Activated T-cell treated with anti-CD3 and anti-CD28 coated beads for 4 hours (primary cell): ENCODE results near the gene ARMC8.

Experiments
- DNase-seq: peaks from one replicate; pipeline ENCODE4 v3.0.0-alpha.2; 2020

The ARMC8 gene

DNA sequence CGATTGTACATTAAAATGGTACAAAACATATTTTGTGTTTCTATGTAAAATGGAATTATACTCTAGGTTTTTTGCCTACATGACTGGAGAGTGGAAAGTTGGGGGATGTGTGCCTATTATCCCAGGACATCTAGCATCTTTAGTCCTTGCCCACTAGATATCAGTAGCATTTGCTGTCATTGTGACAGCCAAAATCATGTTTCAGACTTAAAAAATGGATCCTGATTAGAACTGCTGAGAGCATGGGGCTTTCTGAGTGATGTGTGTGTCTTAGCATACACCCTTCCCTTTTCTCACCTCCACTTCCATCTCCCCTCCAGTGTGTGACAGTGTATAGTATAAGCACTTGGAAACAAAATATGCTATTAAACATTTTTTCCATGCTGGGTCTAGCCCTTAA lies 13.3 kb downstream of the ARMC8 start:
- DNase-seq, result no peak

DNA sequence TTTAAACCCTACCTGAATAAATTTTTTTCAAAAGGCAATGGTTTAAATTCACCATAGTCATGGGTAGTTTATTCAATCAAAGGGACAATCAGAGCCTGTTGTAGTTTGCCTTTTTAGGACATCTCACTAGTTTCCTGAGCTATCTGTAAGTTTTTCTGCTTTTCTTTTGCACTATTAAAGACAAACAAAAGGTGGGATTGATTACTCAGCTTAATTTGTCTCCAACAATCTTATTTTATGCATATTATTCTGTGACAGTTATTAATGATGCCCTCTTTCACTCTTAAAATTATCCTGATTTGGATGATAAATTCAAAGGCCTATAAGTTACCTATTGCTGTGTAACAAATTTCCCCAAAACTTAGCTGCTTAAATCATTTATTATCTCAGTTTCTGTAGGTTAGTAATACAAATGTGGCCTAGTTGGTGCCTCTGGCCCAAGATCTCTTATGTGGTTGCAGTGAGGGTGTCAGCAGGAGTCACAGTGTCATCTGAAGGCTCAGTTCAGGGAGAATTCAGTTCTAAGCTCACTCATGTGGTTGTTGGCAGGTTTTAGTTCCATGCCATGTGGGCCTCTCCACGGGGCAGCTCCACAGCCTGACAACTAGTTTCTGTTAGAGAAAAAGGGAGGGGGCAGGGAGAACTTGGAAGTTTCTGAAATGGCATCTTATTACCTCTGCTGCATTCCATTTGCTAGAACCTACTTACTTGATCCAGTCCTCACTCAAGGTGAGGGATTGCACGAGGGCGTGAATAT lies 16.0 kb downstream of the ARMC8 start:
- DNase-seq, result no peak

DNA sequence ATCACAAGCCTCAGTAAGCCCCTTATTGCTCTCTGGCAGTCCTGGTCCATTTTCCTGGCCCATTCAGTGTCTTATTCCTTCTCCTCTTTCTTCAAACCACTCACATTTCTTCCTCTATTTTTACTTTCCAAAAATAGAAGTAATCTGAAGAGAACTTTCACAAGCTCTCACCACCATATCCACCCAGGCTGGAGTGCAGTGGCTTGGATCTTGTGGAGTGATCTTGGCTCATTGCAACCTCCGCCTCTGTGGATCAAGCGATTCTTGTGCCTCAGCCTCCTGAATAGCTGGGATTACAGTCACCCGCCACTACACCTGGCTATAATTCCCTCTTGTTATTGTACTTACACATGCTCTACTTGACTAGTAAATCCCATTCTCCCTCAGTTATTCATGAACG lies 16.8 kb downstream of the ARMC8 start:
- no peak for DNase-seq

DNA sequence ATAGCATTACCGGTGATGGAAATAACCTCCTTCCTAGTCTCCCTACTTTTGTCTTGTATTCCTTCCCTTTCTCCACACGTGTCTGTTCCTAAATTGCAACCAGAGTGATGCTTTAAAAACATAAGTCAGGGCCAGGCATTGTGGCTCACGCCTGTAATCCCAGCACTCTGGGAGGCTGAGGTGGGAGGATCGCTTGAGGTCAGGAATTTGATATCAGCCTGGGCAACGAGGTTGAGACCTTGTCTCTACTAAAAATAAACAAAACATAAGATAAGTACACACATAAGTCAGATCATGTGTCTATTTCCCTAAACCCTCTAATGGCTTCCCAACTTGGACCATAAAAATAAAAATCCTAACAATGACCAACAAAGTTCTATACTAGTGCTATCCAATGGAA lies 18.4 kb downstream of the ARMC8 start:
- no peak for DNase-seq

DNA sequence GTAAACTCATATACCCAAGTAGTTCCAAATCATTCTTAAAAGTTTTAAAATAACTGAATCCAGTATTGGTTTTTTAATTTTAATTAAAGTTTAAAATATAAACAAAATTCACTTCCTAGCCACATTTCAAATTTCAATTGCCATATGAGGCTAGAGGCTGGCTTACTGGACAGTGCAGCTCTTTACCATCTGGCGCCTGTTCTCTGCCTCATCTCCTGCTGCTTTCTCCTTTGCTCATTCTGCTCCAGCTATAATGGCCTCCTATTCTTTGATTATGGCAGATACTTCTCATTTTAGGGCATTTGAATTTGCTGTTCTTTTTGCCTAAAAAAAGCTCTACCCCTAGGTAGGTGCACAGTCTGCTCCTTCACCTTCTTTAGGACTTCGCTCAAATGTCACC lies 19.1 kb downstream of the ARMC8 start:
- DNase-seq, result no peak

DNA sequence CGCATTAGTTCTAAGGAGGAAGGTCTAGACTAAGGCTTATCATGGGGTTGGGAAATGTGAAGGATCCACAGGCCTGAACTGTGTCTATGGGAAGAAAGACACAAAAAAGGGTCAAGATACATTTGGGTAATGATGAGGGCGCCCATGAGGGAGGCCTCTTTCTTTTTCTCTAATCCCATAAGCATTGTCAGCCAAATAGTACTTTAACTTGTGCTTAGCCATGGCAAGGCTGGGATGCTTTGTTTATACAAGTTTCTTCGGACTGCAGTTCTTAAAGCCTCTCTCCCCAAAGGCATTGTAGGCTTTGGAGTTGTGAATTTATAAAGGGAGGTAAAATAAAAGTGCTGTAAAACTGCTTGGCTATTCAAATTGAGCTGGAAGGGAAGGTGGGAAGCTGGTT lies 23.4 kb downstream of the ARMC8 start:
- no peak for DNase-seq

DNA sequence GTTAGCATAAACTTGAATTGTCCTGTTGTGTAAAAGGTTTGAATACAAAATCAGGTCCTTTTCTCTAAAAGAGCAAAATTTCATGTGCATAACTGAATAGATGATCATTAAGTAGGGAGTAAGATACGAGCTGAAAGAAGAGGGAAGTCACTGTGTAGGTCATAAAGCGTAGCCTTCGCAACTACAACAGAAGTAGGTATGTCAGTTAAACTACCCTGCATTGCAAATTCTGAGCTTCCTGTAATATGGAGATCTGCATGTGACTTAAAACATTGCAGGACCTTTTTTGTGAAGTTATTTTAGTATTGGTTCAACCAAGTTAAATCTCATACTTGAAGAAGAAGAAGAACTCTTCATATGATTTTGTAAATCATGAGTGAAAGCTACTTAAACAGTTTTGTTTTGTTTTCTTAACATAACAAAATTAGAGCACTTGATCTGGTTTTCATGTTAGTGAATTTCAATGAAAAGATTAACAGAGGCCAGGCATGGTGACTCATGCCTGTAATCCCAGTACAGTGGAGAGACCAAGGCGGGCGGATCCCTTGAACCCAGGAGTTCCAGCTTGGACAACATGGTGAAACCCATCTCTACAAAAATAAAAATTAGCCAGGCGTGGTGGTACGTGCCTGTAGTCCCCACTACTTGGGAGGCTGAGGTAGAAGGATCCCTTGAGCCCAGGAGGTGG lies 26.4 kb downstream of the ARMC8 start:
- DNase-seq, result no peak

DNA sequence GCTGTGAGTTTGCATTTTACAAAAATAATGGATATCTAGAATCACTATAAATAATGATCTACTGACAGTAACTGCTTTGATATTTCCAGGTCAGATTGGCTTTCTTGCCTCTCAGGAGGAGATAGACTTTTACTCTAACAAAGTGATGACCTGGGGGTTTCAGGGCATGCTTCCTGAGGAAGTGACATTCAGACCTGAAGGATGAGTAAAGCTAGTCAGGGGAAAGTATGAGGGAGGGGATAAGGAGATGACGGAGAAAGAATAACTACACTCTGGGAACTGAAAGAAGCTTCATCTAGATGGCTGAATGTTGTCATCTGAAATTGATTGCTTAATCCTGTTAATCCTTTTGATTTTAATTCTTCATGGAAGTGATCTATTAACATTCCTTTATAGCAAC lies 32.2 kb downstream of the ARMC8 start:
- no peak for DNase-seq

DNA sequence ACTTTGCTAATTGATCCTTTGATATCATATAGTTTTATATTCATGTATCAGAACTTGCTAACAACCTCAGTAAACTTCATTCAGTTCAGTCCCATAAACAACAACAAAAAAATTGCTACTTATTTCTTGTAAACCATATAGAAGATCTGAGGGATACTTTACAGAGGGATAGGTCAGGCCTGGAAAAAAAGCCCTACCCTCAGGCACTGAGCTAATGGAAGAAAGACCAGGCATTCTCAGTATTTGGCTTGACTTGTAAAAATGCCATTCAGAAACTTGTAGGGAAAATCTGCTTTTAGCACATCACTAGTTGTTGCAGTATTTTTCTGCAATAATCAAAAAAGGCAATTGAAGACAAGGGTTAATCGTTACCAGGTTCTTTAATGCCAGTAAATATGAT lies 33.1 kb downstream of the ARMC8 start:
- no peak for DNase-seq

DNA sequence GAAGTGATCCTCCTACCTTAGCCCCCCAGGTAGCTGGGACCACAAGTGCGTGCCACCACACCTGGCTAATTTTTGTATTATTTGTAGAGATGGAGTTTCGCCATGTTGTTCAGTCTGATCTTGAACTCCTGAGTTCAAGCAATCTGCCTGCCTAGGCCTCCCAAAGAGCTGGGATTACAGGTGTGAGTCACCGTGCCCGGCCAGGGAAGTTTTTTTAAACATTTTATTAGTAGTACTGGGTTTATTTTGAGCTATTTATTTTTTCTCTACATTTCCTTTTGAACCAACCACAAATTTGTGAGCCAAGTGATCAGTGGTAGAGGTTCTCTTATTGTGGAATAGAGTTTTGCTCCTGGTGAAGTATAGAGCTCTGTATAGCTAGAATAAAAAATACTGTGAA lies 33.7 kb downstream of the ARMC8 start:
- DNase-seq, result no peak

DNA sequence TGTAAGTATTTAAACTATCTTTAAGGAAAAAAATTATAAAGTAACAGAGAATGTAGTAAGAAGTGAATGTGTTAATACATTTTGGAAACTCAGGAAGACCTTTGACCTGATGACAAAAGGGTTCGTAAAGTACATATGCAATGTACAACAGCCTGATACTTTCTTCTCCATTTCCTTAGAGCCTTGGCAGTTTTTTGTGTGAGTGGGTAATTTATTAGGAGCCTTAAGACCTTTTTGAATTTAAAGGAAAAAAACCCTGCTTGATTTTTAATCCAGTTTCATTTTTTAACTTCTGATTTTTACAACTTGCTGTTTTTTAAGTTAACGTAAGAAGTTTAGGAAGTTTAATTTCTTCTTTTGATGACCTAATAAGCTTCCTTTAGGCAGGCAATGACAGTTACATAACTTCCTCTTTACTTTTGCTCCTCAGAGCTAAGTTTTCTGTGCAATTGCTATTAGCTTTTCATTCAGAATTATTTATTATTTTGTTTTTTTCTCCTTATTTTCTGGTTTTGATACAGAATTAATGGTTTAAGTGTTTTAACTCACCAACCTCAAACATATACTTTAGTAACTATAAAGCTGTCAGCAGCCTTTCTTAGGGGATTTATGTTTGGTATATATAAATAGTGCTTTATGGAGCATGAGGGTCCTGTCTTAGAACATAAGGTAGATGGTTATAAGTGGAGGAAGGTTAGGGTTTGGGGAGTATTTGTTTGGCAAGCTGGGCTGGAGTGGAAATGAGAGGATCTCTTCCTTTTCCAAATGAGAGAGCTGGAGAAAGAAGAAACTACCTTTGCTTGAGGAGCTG lies 35.2 kb downstream of the ARMC8 start:
- DNase-seq, result no peak

DNA sequence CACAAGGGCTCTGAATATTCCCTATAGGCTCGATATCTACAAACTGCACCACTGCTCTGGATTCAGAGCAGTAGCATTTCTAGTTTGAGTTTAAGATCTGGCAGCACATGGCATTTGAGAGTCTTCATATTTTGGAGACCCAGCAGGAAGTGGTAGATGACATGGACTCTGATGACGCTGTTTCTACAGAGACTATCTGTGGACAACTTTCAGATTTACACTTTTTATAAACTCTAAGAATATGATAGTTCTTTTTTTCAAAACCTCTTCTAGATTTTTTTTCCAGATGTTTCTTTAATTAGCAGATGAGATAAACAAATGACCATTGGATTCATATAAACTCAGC lies 35.8 kb downstream of the ARMC8 start:
- no peak for DNase-seq

DNA sequence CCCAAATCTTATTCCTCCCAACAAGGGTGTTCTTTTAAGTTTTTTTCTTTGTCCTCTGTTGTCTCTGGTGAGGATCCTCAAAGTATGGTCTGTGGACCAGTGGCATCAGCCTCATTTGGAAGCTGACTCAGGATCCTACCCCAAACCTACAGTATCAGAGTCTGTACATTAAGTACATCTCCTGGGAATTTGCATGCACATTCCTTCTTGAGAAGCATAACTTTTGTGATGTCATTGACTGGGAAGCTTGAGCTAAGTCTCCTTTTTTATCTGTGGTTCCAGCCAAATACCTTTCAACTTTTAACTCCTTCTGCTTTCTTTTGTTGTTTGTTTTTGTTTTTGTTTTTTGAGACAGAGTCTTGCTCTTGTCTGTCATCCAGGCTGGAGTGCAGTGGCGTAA lies 40.5 kb downstream of the ARMC8 start:
- DNase-seq, result no peak

DNA sequence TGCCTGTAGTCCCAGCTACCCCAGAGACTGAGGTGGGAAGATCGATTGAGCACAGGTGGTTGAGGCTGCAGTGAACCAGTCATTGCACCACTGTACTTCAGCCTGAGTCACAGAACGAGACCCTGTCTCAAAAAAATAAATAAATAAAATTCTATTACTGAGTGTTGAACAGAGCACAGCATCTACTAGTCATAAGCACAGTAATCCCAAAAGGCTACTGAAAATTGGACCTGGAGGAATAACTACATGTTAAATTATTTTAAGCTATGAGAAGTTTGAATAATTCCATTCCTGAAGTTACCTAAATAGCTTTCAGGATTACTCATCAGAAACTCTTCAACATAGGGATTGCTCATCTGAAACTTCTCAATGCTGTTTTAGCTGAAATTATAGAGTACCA lies 43.4 kb downstream of the ARMC8 start:
- no peak for DNase-seq

DNA sequence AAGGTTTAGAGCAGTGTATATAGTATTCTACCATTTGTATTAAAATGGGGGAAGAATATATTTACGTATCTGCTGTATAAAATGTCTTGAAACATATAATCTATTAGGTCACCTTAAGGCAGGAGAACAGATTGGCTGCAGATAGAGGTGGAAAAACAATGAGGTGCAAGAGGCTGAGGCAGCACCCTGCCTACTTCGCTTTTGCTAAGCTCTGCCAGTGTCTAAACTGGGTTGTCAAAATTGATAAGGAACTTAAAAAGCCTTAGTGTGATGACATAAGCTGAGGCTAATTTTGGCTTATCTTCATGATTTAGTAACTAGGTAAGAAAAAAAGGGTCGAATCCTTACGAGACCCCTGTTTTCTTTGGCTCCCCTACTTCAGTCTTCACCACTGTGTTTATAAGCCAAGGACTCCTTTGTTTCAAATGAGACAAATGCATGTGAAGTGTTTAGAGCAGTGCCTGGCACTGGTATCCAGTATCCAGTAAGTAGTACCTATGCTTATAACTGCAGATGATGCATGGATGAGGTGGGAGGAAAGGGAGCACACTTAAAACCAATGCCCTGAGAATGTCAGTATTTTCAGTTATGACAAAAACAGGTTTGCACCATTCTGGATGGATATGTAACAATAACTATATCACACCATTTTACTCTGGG lies 45.7 kb downstream of the ARMC8 start:
- no peak for DNase-seq

DNA sequence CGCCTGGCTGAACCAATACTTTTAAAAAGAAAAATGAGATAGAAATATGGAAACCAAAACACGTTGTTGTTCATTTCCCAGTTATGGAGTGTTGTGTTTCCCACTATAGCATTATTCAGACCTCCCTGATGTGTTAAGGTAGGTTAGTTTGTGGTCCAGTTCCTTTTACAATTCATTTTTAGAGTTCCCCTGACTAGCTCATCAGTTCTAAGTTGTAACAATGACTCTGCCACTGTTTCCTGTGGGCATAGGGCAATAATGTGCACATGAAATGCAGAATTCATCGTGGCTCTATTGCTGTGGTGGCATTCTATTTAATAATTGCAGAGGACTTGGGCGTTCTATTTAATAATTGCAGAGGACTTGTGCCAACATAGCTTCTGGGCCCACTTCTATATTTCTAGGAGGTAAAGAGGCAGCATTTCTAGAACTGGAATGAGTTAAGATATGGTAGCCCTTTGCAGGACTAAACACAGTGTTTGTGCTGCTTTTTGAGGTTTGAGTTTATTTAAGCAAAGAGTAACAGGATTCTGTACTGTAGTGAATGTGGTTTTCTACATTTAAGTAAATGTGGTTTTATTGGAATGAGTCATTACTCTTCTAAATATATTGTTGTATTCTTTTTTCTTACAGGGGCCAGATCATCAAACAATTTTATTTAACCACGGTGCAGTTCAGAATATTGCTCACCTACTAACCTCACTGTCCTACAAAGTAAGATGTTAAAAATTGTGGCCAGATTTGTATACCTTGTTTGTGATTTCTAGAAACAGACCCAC lies 47.5 kb downstream of the ARMC8 start:
- DNase-seq, result no peak

DNA sequence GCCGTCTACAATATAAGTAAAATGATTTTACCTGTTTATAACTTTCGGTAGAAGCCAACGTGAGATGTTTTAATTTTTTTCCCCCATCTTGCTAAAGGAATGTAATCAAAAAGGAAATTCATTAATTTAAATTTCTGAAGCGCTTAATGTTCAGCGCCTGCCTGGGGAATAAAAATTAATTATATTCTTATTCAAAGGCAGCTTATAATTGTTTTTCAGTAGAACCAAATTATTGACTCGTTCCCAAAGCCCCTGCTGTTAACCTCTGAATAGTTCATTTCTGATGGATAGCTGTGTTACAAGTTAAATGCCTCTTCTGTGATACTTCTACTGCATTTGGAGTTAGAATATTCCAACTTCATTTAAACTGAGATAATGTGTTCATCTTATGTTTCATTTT lies 51.6 kb downstream of the ARMC8 start:
- DNase-seq, result no peak

DNA sequence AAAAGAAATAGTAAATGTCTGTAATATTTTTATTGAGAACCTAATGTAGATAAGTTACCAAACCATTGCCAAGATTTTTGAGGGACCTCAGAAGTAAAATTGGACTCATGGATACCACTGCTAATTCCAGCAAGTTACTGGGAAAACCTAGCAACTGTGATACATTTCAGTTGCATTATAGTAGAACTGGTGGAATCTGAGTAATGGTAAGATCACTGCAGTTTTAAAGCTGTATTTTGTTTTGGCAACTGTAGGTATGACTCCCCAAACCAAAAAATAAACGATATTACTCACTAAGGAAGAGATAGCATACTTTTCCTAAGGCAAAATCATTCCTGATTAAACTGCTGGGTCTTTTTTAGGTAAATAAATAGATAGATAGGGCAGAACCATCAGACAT lies 54.0 kb downstream of the ARMC8 start:
- DNase-seq, result no peak

DNA sequence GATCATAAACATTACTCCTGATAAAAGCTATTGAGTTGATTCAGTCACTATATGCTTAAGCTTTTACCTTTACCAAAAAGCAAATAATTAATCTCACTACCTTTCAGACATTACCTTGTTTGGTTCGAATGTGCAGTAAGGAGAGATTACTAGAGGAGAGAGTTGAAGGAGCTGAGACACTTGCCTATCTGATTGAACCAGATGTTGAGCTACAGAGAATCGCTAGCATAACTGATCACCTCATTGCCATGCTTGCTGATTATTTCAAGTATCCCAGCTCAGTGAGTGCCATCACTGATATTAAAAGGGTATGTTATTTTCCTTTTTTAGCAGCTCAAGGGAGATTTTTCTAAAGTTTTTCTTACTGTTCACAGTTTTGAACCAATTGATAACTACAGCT lies 54.6 kb downstream of the ARMC8 start:
- DNase-seq, result no peak

DNA sequence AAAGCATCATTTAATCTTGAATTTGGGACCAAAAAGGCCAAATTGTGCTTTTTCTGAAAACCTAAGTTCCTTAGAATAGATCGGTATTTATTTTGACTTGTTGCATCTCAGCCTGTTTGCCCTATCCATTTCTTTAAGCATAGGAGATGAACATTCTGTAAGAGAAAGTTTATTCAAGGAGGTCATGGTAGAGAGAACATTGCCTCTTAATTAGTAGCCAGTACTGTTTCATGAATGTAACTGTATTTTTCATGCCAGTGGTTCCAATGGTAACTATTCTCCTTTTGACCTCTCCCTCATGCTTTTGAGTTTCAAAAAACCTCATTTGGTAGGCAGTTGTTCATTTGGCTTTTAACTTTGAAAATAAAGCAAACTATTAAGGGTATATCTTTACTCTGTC lies 55.4 kb downstream of the ARMC8 start:
- DNase-seq, result no peak

DNA sequence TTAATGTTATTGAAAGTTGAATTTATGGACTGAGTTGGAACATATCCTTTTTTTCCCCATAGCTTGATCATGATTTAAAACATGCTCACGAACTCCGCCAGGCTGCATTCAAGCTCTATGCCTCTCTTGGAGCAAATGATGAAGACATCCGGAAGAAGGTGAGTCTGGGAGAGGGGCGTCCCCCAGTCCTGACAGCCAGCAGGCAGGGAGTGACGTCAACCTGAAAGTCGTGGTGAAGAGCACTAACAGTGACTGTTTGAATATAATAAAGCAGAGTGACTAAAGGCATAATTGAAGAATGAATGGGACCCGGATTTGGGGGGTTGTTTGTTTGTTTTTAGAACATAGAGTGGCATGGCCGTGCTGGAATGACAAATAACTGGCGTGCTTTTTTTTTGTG lies 57.9 kb downstream of the ARMC8 start:
- no peak for DNase-seq

DNA sequence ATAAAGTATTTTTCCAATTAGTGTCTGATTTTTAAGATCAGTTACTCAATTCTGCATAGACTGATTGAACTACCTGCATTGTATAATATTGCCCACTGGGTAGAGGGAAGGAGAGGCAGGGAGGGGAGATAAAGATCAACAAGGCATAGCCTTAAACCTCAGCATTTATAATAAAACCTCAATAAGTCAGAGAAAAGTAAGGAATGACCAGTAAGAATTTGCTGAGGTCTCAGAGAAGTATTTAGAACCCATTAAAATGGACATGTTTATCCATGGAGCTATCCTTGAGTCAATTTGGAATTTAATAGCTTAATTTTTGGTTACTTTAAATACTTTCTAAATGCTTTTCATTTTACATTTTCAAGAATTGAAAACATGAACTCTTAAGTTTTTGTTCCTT lies 62.5 kb downstream of the ARMC8 start:
- no peak for DNase-seq

DNA sequence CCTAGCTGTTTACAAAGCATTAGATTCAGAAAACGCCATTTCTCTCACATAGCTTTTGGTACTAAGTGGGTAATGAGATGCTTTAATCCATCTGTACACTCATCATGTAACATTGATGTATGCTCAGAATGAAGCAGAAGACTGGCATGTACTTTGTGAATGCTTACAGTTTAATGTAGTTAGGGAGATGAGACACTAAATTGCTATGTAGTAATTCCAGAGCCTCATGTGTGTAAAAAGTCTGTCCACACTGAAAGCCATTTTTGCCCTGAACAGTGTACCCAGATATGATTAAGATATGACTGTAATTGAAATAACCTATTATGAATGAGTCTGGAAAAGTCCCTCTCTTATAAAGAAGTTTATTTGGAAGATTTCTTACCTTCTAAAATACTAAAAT lies 66.5 kb downstream of the ARMC8 start:
- DNase-seq, result no peak
